Hepatocyte (in vitro differentiated cells): ENCODE results near the gene TRAF3.

Source experiments
- CTCF ChIP-seq: fragments of 200-600 bp; sonication (generic); IDR thresholded peaks from 2 replicates; pipeline ENCODE4 v1.5.1; 2016; ENCODE audit warnings: antibody characterized with exemption, mild to moderate bottlenecking; ENCODE audit not compliant: poor library complexity
- EZH2 ChIP-seq: fragments of 200-600 bp; sonication (generic); IDR thresholded peaks from 2 replicates; pipeline ENCODE4 v1.6.1; 2016; ENCODE audit warnings: antibody characterized with exemption, mild to moderate bottlenecking, borderline replicate concordance
- EZH2phosphoT487 ChIP-seq: fragments of 200-600 bp; sonication (generic); IDR thresholded peaks from one replicate; pipeline ENCODE4 v1.6.1; 2018; ENCODE audit warnings: antibody characterized with exemption, mild to moderate bottlenecking, low read depth, moderate library complexity; ENCODE audit not compliant: unreplicated experiment, severe bottlenecking

GRCh38 chr14:102940729-102941362 is 163.6 kb downstream of the TRAF3 start:
- TF ChIP-seq CTCF (no peak), EZH2phosphoT487 (no peak), EZH2 (no peak)
